Measurements from ENCODE around the gene LRSAM1.

- TF ChIP-seq CTCF (conservative IDR thresholded peaks at IDR 0.05; ENCODE audit: low read length) (no peak), EZH2phosphoT487 (IDR thresholded peaks at IDR 0.05; ENCODE audit: borderline replicate concordance, low read depth, low read length) (no peak)
Observed at GRCh38 chr9:127463911-127464310, 12.6 kb downstream of the LRSAM1 start.
